Peyer's patch (tissue), 4 donors: Measurements from ENCODE around the gene GLI3.

Source experiments
- POLR2A ChIP-seq, 2 donors: fragments of 450-650 bp; IDR thresholded peaks; one replicate each; pipeline ENCODE4 v1.5.1; 2017; ENCODE audit warnings: antibody characterized with exemption in 2 of 2, mild to moderate bottlenecking in 2 of 2, moderate library complexity in 2 of 2
- TF ChIP-seq, protein P1 (sequence below), 6 experiments: fragments of 450-650 bp in 4 of 6; fragments of 200-600 bp in 2 of 6; sonication (generic) in 1 of 6; IDR thresholded peaks; one replicate each; pipeline ENCODE4 v1.5.1; 2017 to 2019; ENCODE audit warnings: antibody characterized with exemption in 6 of 6, mild to moderate bottlenecking in 3 of 6, moderate library complexity in 1 of 6

GRCh38 chr7:42233171-42233570 is 3.8 kb downstream of the GLI3 start:
- no peak for TF ChIP-seq POLR2A (IDR thresholded peaks at IDR 0.05)
- TF ChIP-seq, protein P1, sequence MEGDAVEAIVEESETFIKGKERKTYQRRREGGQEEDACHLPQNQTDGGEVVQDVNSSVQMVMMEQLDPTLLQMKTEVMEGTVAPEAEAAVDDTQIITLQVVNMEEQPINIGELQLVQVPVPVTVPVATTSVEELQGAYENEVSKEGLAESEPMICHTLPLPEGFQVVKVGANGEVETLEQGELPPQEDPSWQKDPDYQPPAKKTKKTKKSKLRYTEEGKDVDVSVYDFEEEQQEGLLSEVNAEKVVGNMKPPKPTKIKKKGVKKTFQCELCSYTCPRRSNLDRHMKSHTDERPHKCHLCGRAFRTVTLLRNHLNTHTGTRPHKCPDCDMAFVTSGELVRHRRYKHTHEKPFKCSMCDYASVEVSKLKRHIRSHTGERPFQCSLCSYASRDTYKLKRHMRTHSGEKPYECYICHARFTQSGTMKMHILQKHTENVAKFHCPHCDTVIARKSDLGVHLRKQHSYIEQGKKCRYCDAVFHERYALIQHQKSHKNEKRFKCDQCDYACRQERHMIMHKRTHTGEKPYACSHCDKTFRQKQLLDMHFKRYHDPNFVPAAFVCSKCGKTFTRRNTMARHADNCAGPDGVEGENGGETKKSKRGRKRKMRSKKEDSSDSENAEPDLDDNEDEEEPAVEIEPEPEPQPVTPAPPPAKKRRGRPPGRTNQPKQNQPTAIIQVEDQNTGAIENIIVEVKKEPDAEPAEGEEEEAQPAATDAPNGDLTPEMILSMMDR (IDR thresholded peaks at IDR 0.05): no peak
